Activated naive CD8-positive, alpha-beta T cell (primary cell): ENCODE measurements around the gene BCAM.
"Not testable (repeated sequence)": the region's sequence is repeated elsewhere in the genome, so short reads cannot be mapped to it uniquely, and the experiment has no call there.

Experiments used
- H3K27ac Mint-ChIP-seq: one replicate; pipeline ENCODE4 v1.8.0; 2021; ENCODE audit warnings: mixed read lengths
- H3K27me3 Mint-ChIP-seq: one replicate; pipeline ENCODE4 v1.8.0; 2021; ENCODE audit warnings: mixed read lengths
- H3K36me3 Mint-ChIP-seq: one replicate; pipeline ENCODE4 v1.8.0; 2021; ENCODE audit warnings: mixed read lengths
- H3K4me1 Mint-ChIP-seq: one replicate; pipeline ENCODE4 v1.8.0; 2021; ENCODE audit warnings: low read depth, mixed read lengths
- H3K4me3 Mint-ChIP-seq: one replicate; pipeline ENCODE4 v1.8.0; 2021; ENCODE audit warnings: mild to moderate bottlenecking, mixed read lengths
- H3K9me3 Mint-ChIP-seq: one replicate; pipeline ENCODE4 v1.8.0; 2021; ENCODE audit warnings: low read depth, mixed read lengths

The BCAM gene

GRCh38 chr19:44808463-44809371, at the start of gene BCAM:
Gene BCAM (plus strand): TSS chr19:44809103. CDS start chr19:44809125, 22 bp downstream.
- Mint-ChIP-seq H3K36me3 (no peaks in the 10 kb centered on the region), H3K27ac (no peak within 1 kb of the TSS), H3K27me3 (peaks cover 10% of the 10 kb centered on the region), H3K4me1 (peaks cover 7% of the 10 kb centered on the region), H3K4me3 (peak within 1 kb of the TSS; percentile 40), H3K9me3 (no peaks in the 10 kb centered on the region)

GRCh38 chr19:44762038-44762437, 46.9 kb upstream of the BCAM start:
- Mint-ChIP-seq H3K4me1 (peaks cover 32% of the 10 kb centered on the region), H3K27ac (no peak overlapping the region), H3K9me3 (no peaks in the 10 kb centered on the region), H3K36me3 (peaks cover 3% of the 10 kb centered on the region), H3K27me3 (no peaks in the 10 kb centered on the region), H3K4me3 (no peak overlapping the region)

GRCh38 chr19:44765033-44765948, 43.6 kb upstream of the BCAM start:
- Mint-ChIP-seq H3K27me3 (no peaks in the 10 kb centered on the region), H3K36me3 (no peaks in the 10 kb centered on the region), H3K4me3 (no peak overlapping the region), H3K27ac (no peak overlapping the region), H3K4me1 (peaks cover 42% of the 10 kb centered on the region), H3K9me3 (no peaks in the 10 kb centered on the region)

- Mint-ChIP-seq H3K9me3 (no peaks in the 10 kb centered on the region), H3K4me1 (peaks cover 42% of the 10 kb centered on the region), H3K27ac (no peak overlapping the region), H3K27me3 (no peaks in the 10 kb centered on the region), H3K36me3 (no peaks in the 10 kb centered on the region), H3K4me3 (no peak overlapping the region)
Measured at GRCh38 chr19:44765949-44766335, 43.0 kb upstream of the BCAM start.

GRCh38 chr19:44767295-44768180, 41.4 kb upstream of the BCAM start:
- Mint-ChIP-seq H3K4me1 (peaks cover 40% of the 10 kb centered on the region), H3K4me3 (no peak overlapping the region), H3K9me3 (no peaks in the 10 kb centered on the region), H3K27me3 (no peaks in the 10 kb centered on the region), H3K36me3 (no peaks in the 10 kb centered on the region), H3K27ac (peak overlapping the region; percentile 34)

GRCh38 chr19:44770550-44771257, 38.2 kb upstream of the BCAM start:
- H3K4me1 Mint-ChIP-seq = peaks cover 29% of the 10 kb centered on the region
- peak overlapping the region; percentile 62 for H3K27ac Mint-ChIP-seq
- H3K9me3 Mint-ChIP-seq = no peaks in the 10 kb centered on the region
- H3K27me3 Mint-ChIP-seq = no peaks in the 10 kb centered on the region
- no peaks in the 10 kb centered on the region for H3K36me3 Mint-ChIP-seq
- H3K4me3 Mint-ChIP-seq = peak overlapping the region; percentile 1

GRCh38 chr19:44772144-44772543, 36.8 kb upstream of the BCAM start:
- not testable (repeated sequence) for H3K4me3 Mint-ChIP-seq, H3K27ac Mint-ChIP-seq, H3K9me3 Mint-ChIP-seq, H3K27me3 Mint-ChIP-seq, H3K36me3 Mint-ChIP-seq
- H3K4me1 Mint-ChIP-seq = peaks cover 29% of the 10 kb centered on the region

GRCh38 chr19:44772959-44773358, 35.9 kb upstream of the BCAM start:
- H3K27me3 Mint-ChIP-seq = no peaks in the 10 kb centered on the region
- H3K36me3 Mint-ChIP-seq = no peaks in the 10 kb centered on the region
- H3K4me1 Mint-ChIP-seq = peaks cover 21% of the 10 kb centered on the region
- H3K4me3 Mint-ChIP-seq = no peak overlapping the region
- H3K27ac Mint-ChIP-seq = no peak overlapping the region
- H3K9me3 Mint-ChIP-seq = no peaks in the 10 kb centered on the region

GRCh38 chr19:44775676-44776240, 33.1 kb upstream of the BCAM start:
- Mint-ChIP-seq H3K4me3 (no peak overlapping the region), H3K27me3 (peaks cover 3% of the 10 kb centered on the region), H3K27ac (no peak overlapping the region), H3K36me3 (no peaks in the 10 kb centered on the region), H3K4me1 (peaks cover 6% of the 10 kb centered on the region), H3K9me3 (no peaks in the 10 kb centered on the region)

- Mint-ChIP-seq H3K4me1 (peaks cover 2% of the 10 kb centered on the region), H3K36me3 (no peaks in the 10 kb centered on the region), H3K27me3 (peaks cover 3% of the 10 kb centered on the region), H3K9me3 (no peaks in the 10 kb centered on the region), H3K27ac (no peak overlapping the region), H3K4me3 (no peak overlapping the region)
Measured at GRCh38 chr19:44776402-44777096, 32.4 kb upstream of the BCAM start.

- Mint-ChIP-seq H3K9me3 (no peaks in the 10 kb centered on the region), H3K36me3 (no peaks in the 10 kb centered on the region), H3K27me3 (peaks cover 3% of the 10 kb centered on the region), H3K27ac (no peak within 1 kb of the TSS), H3K4me3 (no peak within 1 kb of the TSS), H3K4me1 (no peaks in the 10 kb centered on the region)
Measured at GRCh38 chr19:44777715-44778347, 31.1 kb upstream of the BCAM start, which contains the start of gene CBLC. Gene CBLC (plus strand): TSS chr19:44777890. CDS start chr19:44777932, 42 bp downstream.

- peaks cover under 1% of the 10 kb centered on the region for H3K4me1 Mint-ChIP-seq
Measured at GRCh38 chr19:44779150-44779549, 29.8 kb upstream of the BCAM start.

GRCh38 chr19:44781694-44782093, 27.2 kb upstream of the BCAM start:
- not testable (repeated sequence) for H3K36me3 Mint-ChIP-seq, H3K27ac Mint-ChIP-seq, H3K4me1 Mint-ChIP-seq, H3K9me3 Mint-ChIP-seq, H3K4me3 Mint-ChIP-seq, H3K27me3 Mint-ChIP-seq

More at GRCh38 chr19:44779150-44779549, 29.8 kb upstream of the BCAM start:
- Mint-ChIP-seq H3K9me3 (no peaks in the 10 kb centered on the region), H3K27ac (no peak overlapping the region), H3K4me3 (no peak overlapping the region), H3K27me3 (peaks cover 4% of the 10 kb centered on the region), H3K36me3 (no peaks in the 10 kb centered on the region)
